ENCODE data around the gene TMCO6.

DNA sequence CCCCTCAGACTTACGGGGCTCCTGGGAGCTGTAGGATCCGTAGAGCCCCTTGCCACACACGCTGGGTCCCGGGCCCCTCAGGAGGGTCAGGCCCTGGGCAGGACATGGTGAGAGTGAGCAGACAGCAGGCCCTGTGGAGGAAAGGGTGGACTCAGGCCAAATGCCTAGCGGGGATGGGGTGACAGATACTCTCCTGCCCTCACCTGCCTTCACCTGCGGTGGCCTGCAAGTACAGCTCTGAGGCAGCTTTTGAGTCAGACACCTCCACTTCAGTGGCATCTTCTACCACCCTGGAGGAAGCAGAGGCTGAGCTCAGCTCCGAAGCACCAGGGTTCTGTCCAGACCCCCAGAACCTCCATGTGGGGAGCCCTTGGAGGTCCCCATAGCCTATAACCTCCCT, 48.4 kb upstream of the TMCO6 start:
- TF ChIP-seq CTCF (conservative IDR thresholded peaks at IDR 0.05; ENCODE audit: low read depth, low read length) (no peak), RFX5 (IDR thresholded peaks at IDR 0.05; ENCODE audit: low read depth, low read length) (no peak), SMC3 (IDR thresholded peaks at IDR 0.05; ENCODE audit: low read depth, low read length) (no peak), FOS (IDR thresholded peaks at IDR 0.05; ENCODE audit: low read depth, low read length) (no peak)

Measured in IMR-90 (cell line).